HCT116 (cell line): ENCODE data around the gene KIN. TPM values are rescaled to one million over a fixed set of nuclear protein-coding genes. Genes with fewer than 3 reads are reported as not detected.

Source experiments
- ATAC-seq: fragments of 200-7000 bp; cut with Tn5 transposase; 2 replicates; pipeline ENCODE4 v1.9.1; 2020; ENCODE audit warnings: mild to moderate bottlenecking, moderate library complexity
- BruUV-seq: library from RNA; stranded (reverse); fragments of 400-500 nt; replicated peaks from 2 replicates; lab custom pipeline; 2021; lab: Mats Ljungman, UMichigan
- CTCF ChIA-PET: fragments of 300-600 bp; sonication (Branson Sonifier 250); formaldehyde crosslinking; loops from one replicate; lab custom pipeline; 2021; ENCODE audit warnings: antibody characterized with exemption; lab: Charles Lee
- POLR2A ChIA-PET: fragments of 300-600, 350-600 bp; sonication (Branson Sonifier 250); formaldehyde crosslinking; loops from one replicate; lab custom pipeline; 2021; ENCODE audit warnings: antibody characterized with exemption; lab: Charles Lee
- RAD21 ChIA-PET, 2 experiments: fragments of 300-600 bp; sonication (Branson Sonifier 250); formaldehyde crosslinking; loops; one replicate each; lab custom pipeline; 2023; ENCODE audit warnings: low total read pairs in 2 of 2; ENCODE audit not compliant: uncharacterized antibody in 2 of 2, unreplicated experiment in 2 of 2, low non-redundant PET in 1 of 2; lab: Charles Lee
- DNase-seq: peaks from one replicate; pipeline ENCODE4 v3.0.0-alpha.2; 2010; ENCODE audit warnings: low read depth, low spot score
- H2AFZ ChIP-seq: fragments of 200-600 bp; shearing (Covaris generic), sonication (generic); 2 replicates; pipeline ENCODE4 v1.6.1; 2017; ENCODE audit warnings: low read depth, mixed run types, mixed read lengths, antibody characterized with exemption, low read length; ENCODE audit not compliant: poor library complexity, severe bottlenecking
- H3K27ac ChIP-seq: 2 replicates; pipeline ENCODE4 v1.5.1; 2012; ENCODE audit warnings: low read depth, low read length
- H3K27me3 ChIP-seq: fragments of 200-600 bp; sonication (generic); 2 replicates; pipeline ENCODE4 v1.6.1; 2016; ENCODE audit warnings: mixed run types, low read length, mixed read lengths; ENCODE audit not compliant: insufficient read depth
- H3K36me3 ChIP-seq, 2 experiments: fragments of 200-500 bp in 1 of 2; fragments of 200-600 bp in 1 of 2; sonication (Bioruptor generic) in 1 of 2; sonication (generic) in 1 of 2; 2 replicates each; pipeline versions ENCODE4 v1.5.1 to v1.6.1; 2014 to 2016; ENCODE audit warnings: low read length in 2 of 2, inconsistent platforms in 1 of 2, mixed read lengths in 1 of 2, mixed run types in 1 of 2; ENCODE audit not compliant: insufficient read depth in 2 of 2, control insufficient read depth in 1 of 2
- H3K4me1 ChIP-seq, 2 experiments: fragments of 200-600 bp in 1 of 2; sonication (generic) in 1 of 2; 2 replicates each; pipeline versions ENCODE4 v1.5.1 to v1.6.1; 2012 to 2017; ENCODE audit warnings: low read length in 2 of 2, inconsistent platforms in 1 of 2, mild to moderate bottlenecking in 1 of 2, mixed read lengths in 1 of 2, mixed run types in 1 of 2, moderate library complexity in 1 of 2; ENCODE audit not compliant: insufficient read depth in 2 of 2, control insufficient read depth in 1 of 2
- H3K4me2 ChIP-seq: fragments of 200-600 bp; sonication (generic); 2 replicates; pipeline ENCODE4 v1.6.1; 2017; ENCODE audit warnings: mixed run types, low read length, mixed read lengths
- H3K4me3 ChIP-seq, 2 experiments: fragments of 200-600 bp in 1 of 2; sonication (generic) in 1 of 2; replicated peaks in 1 of 2; 2 replicates each; pipeline ENCODE4 v1.5.1; 2011 to 2016; ENCODE audit warnings: low read length in 2 of 2, control low read depth in 1 of 2, low read depth in 1 of 2, mild to moderate bottlenecking in 1 of 2, mixed read lengths in 1 of 2, mixed run types in 1 of 2
- H3K79me2 ChIP-seq: fragments of 200-600 bp; sonication (generic); 2 replicates; pipeline ENCODE4 v1.6.1; 2017; ENCODE audit warnings: mild to moderate bottlenecking, mixed run types, low read length, moderate library complexity, mixed read lengths; ENCODE audit not compliant: insufficient read depth
- H3K9ac ChIP-seq: fragments of 200-600 bp; sonication (generic); 2 replicates; pipeline ENCODE4 v1.6.1; 2016; ENCODE audit warnings: low read length, mixed read lengths
- H3K9me2 ChIP-seq: fragments of 200-600 bp; sonication (generic), shearing (Covaris generic); 2 replicates; pipeline ENCODE4 v1.6.1; 2017; ENCODE audit warnings: mixed run types, mild to moderate bottlenecking, moderate library complexity; ENCODE audit not compliant: insufficient read depth
- H3K9me3 ChIP-seq, 2 experiments: fragments of 200-500 bp in 1 of 2; fragments of 200-600 bp in 1 of 2; sonication (Bioruptor generic) in 1 of 2; sonication (generic) in 1 of 2; 2 replicates each; pipeline ENCODE4 v1.6.1; 2014 to 2017; ENCODE audit warnings: low read length in 2 of 2, mixed read lengths in 2 of 2, inconsistent platforms in 1 of 2, low read depth in 1 of 2, mild to moderate bottlenecking in 1 of 2, mixed run types in 1 of 2, moderate library complexity in 1 of 2; ENCODE audit not compliant: control insufficient read depth in 1 of 2, insufficient read depth in 1 of 2
- H4K20me1 ChIP-seq: fragments of 200-600 bp; sonication (generic), shearing (Covaris generic); 2 replicates; pipeline ENCODE4 v1.6.1; 2017; ENCODE audit warnings: mixed run types, mild to moderate bottlenecking, moderate library complexity; ENCODE audit not compliant: insufficient read depth
- CBX3 ChIP-seq: IDR thresholded peaks from 2 replicates; pipeline ENCODE4 v1.6.1; 2012; ENCODE audit warnings: low read depth
- CEBPB ChIP-seq: IDR thresholded peaks from 2 replicates; pipeline ENCODE4 v1.6.1; 2012; ENCODE audit warnings: low read depth
- ELF1 ChIP-seq: IDR thresholded peaks from 2 replicates; pipeline ENCODE4 v1.6.1; 2012; ENCODE audit warnings: low read depth, borderline replicate concordance
- FOSL1 ChIP-seq: IDR thresholded peaks from 2 replicates; pipeline ENCODE4 v1.6.1; 2012; ENCODE audit warnings: low read depth
- JUND ChIP-seq: IDR thresholded peaks from 2 replicates; pipeline ENCODE4 v1.6.1; 2012
- POLR2AphosphoS5 ChIP-seq: IDR thresholded peaks from 2 replicates; pipeline ENCODE4 v1.6.1; 2011; ENCODE audit warnings: mild to moderate bottlenecking, low read depth, low read length, moderate library complexity
- SP1 ChIP-seq: IDR thresholded peaks from 2 replicates; pipeline ENCODE4 v1.6.1; 2012; ENCODE audit warnings: low read depth
- SRF ChIP-seq: IDR thresholded peaks from 2 replicates; pipeline ENCODE4 v1.6.1; 2012; ENCODE audit warnings: low read depth
- YY1 ChIP-seq: IDR thresholded peaks from 2 replicates; pipeline ENCODE4 v1.6.1; 2011; ENCODE audit warnings: low read length, low read depth, moderate library complexity, mild to moderate bottlenecking; ENCODE audit not compliant: insufficient replicate concordance; ENCODE audit errors: extremely low read depth
- ZNF274 ChIP-seq: fragments of 200-500 bp; sonication (Bioruptor generic); IDR thresholded peaks from 2 replicates; pipeline ENCODE4 v1.6.1; 2014; ENCODE audit warnings: mild to moderate bottlenecking, low read depth, low read length, inconsistent platforms
- intact Hi-C: fragments of 100-400 bp; cut with micrococcal nuclease; formaldehyde crosslinking; loops from 2 replicates; pipeline ENCODE4 v1.10.0; 2022
- total RNA-seq: library from RNA; stranded (reverse); gene quantifications from one replicate; pipeline ENCODE4 v1.2.1, GENCODE V29; 2021; ENCODE audit not compliant: unreplicated experiment
- TF ChIP-seq, protein P1 (sequence below): IDR thresholded peaks from 2 replicates; pipeline ENCODE4 v1.6.1; 2012
- TF ChIP-seq, protein P2 (sequence below): IDR thresholded peaks from 2 replicates; pipeline ENCODE4 v1.6.1; 2012
- TF ChIP-seq, protein P3 (sequence below): IDR thresholded peaks from 2 replicates; pipeline ENCODE4 v1.6.1; 2012; ENCODE audit warnings: low read depth

The KIN gene
- total RNA-seq, 1 experiment from 2014 or later: 13.6 TPM

DNA sequence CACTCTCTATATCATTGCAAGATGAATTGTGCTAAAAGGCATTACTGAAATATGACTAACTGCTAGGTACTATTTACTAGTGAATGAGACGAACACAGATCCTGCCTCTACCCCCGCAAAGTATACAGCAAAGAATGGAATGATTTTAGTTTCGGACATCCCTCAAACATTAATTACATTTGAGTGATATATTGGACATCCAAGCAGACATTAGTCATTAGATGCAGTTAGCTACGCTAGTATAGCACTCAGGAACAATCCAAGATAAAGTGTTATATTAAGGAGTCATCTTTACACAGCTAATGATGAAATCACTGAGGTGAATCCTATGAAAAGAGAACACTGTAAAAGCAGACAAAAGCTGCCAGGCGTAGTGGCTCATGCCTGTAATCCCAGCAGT is 23.2 kb upstream of the KIN start:
- H3K27me3 ChIP-seq: no peaks in the 10 kb centered on the region
- intact Hi-C loops: no loop called here
- ChIA-PET RAD21 (no interaction called here), POLR2A (no interaction called here), CTCF (no interaction called here)
- no peak for DNase-seq
- no peak overlapping the region for H3K27ac ChIP-seq
- no peak overlapping the region for H3K4me3 ChIP-seq
- H4K20me1 ChIP-seq: no peaks in the 10 kb centered on the region
- no peaks in the 10 kb centered on the region for H3K9me3 ChIP-seq
- no peak for ATAC-seq
- no peaks in the 10 kb centered on the region for H3K9me2 ChIP-seq
- peaks cover 8 to 13% of the 10 kb centered on the region in 2 experiments; a peak in 3 of 4 replicates for H3K36me3 ChIP-seq
- TF ChIP-seq FOSL1: no peak
- no peak for TF ChIP-seq CEBPB
- TF ChIP-seq JUND: no peak
- TF ChIP-seq CBX3: no peak
- no peak for TF ChIP-seq POLR2AphosphoS5
- TF ChIP-seq, protein P1, sequence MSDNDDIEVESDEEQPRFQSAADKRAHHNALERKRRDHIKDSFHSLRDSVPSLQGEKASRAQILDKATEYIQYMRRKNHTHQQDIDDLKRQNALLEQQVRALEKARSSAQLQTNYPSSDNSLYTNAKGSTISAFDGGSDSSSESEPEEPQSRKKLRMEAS: no peak
- TF ChIP-seq, protein P2, sequence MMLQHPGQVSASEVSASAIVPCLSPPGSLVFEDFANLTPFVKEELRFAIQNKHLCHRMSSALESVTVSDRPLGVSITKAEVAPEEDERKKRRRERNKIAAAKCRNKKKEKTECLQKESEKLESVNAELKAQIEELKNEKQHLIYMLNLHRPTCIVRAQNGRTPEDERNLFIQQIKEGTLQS: no peak
- TF ChIP-seq, protein P3, sequence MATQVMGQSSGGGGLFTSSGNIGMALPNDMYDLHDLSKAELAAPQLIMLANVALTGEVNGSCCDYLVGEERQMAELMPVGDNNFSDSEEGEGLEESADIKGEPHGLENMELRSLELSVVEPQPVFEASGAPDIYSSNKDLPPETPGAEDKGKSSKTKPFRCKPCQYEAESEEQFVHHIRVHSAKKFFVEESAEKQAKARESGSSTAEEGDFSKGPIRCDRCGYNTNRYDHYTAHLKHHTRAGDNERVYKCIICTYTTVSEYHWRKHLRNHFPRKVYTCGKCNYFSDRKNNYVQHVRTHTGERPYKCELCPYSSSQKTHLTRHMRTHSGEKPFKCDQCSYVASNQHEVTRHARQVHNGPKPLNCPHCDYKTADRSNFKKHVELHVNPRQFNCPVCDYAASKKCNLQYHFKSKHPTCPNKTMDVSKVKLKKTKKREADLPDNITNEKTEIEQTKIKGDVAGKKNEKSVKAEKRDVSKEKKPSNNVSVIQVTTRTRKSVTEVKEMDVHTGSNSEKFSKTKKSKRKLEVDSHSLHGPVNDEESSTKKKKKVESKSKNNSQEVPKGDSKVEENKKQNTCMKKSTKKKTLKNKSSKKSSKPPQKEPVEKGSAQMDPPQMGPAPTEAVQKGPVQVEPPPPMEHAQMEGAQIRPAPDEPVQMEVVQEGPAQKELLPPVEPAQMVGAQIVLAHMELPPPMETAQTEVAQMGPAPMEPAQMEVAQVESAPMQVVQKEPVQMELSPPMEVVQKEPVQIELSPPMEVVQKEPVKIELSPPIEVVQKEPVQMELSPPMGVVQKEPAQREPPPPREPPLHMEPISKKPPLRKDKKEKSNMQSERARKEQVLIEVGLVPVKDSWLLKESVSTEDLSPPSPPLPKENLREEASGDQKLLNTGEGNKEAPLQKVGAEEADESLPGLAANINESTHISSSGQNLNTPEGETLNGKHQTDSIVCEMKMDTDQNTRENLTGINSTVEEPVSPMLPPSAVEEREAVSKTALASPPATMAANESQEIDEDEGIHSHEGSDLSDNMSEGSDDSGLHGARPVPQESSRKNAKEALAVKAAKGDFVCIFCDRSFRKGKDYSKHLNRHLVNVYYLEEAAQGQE: no peak
- no peak for TF ChIP-seq SP1
- TF ChIP-seq ELF1: no peak
- TF ChIP-seq YY1: no peak
- no peak for TF ChIP-seq SRF
- no peak for TF ChIP-seq ZNF274
- H2AFZ ChIP-seq: no peak overlapping the region
- no peak overlapping the region for H3K4me2 ChIP-seq
- H3K4me1 ChIP-seq: no peaks in the 10 kb centered on the region
- H3K9ac ChIP-seq: no peak overlapping the region
- no TSS peak for BruUV-seq
- H3K79me2 ChIP-seq: no peaks in the 10 kb centered on the region
